ENCODE data around the gene PSMA1.

DNA sequence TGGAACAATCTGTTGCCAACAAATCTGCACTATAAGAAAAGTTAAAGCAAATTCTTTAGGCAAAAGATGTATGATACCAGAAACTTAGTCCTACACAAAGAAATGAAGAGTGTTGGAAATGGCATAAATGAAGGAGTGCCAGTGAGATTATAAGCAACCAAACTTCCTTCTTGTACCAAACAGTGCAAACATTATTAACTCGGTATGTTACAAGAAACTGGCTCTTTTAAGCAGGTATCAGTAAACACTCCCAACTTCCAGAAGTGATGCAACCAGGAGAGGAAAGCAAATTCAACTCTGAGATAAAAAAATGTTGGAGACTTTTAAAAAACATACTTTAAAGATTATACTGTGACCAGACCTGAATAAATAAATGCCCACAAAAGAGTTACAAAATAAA lies 49.1 kb downstream of the PSMA1 start:
- TF ChIP-seq, protein P1, sequence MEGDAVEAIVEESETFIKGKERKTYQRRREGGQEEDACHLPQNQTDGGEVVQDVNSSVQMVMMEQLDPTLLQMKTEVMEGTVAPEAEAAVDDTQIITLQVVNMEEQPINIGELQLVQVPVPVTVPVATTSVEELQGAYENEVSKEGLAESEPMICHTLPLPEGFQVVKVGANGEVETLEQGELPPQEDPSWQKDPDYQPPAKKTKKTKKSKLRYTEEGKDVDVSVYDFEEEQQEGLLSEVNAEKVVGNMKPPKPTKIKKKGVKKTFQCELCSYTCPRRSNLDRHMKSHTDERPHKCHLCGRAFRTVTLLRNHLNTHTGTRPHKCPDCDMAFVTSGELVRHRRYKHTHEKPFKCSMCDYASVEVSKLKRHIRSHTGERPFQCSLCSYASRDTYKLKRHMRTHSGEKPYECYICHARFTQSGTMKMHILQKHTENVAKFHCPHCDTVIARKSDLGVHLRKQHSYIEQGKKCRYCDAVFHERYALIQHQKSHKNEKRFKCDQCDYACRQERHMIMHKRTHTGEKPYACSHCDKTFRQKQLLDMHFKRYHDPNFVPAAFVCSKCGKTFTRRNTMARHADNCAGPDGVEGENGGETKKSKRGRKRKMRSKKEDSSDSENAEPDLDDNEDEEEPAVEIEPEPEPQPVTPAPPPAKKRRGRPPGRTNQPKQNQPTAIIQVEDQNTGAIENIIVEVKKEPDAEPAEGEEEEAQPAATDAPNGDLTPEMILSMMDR (IDR thresholded peaks at IDR 0.05): no peak
- TF ChIP-seq POLR2A (IDR thresholded peaks at IDR 0.05): no peak
